IMR-90 (cell line): ENCODE data around the gene SLC22A16. TPM values are rescaled to one million over a fixed set of nuclear protein-coding genes. Genes with fewer than 3 reads are reported as not detected.

ENCODE experiments used
- ATAC-seq: fragments of 200-7000 bp; cut with Tn5 transposase; 2 replicates; pipeline ENCODE4 v1.9.1; 2020; ENCODE audit warnings: low read depth, mild to moderate bottlenecking, moderate library complexity
- BruUV-seq: library from RNA; stranded (reverse); fragments of 400-500 nt; replicated peaks from 2 replicates; lab custom pipeline; 2021; lab: Mats Ljungman, UMichigan
- CTCF ChIA-PET: fragments of 300-600 bp; formaldehyde crosslinking; extraction: SDS; loops from one replicate; lab custom pipeline; 2021; ENCODE audit warnings: antibody characterized with exemption; lab: Yijun Ruan, JAX
- POLR2A ChIA-PET: fragments of 300-600 bp; sonication (Branson Sonifier 250); formaldehyde crosslinking; loops from one replicate; lab custom pipeline; 2022; ENCODE audit warnings: antibody characterized with exemption; ENCODE audit not compliant: unreplicated experiment; lab: Charles Lee
- DNase-seq: peaks from one replicate; pipeline ENCODE4 v3.0.0; 2013
- H2AFZ ChIP-seq: replicated peaks from 2 replicates; pipeline ENCODE3; 2013; ENCODE audit warnings: low read length, mild to moderate bottlenecking; ENCODE audit not compliant: poor library complexity
- H2AK5ac ChIP-seq: 2 replicates; pipeline ENCODE4 v1.6.1; 2013; ENCODE audit warnings: low read depth, low read length, inconsistent platforms
- H2AK9ac ChIP-seq: replicated peaks from 2 replicates; pipeline ENCODE3; 2013; ENCODE audit warnings: mild to moderate bottlenecking, low read depth, low read length, moderate library complexity; ENCODE audit not compliant: poor library complexity
- H2BK120ac ChIP-seq: 2 replicates; pipeline ENCODE4 v1.6.1; 2013; ENCODE audit warnings: low read depth, low read length, inconsistent platforms
- H2BK15ac ChIP-seq: 3 replicates; pipeline ENCODE4 v1.6.1; 2013; ENCODE audit warnings: low read depth, low read length, inconsistent platforms
- H2BK20ac ChIP-seq: 2 replicates; pipeline ENCODE4 v1.6.1; 2013; ENCODE audit warnings: low read depth, mild to moderate bottlenecking, inconsistent platforms, low read length, moderate library complexity
- H2BK5ac ChIP-seq: 2 replicates; pipeline ENCODE4 v1.6.1; 2013; ENCODE audit warnings: mild to moderate bottlenecking, low read depth, low read length, inconsistent platforms; ENCODE audit not compliant: poor library complexity, severe bottlenecking
- H3K14ac ChIP-seq: replicated peaks from 2 replicates; pipeline ENCODE4 v1.6.1; 2013; ENCODE audit warnings: low read depth, low read length, inconsistent platforms
- H3K18ac ChIP-seq: 2 replicates; pipeline ENCODE4 v1.6.1; 2013; ENCODE audit warnings: low read depth, low read length, control low read depth
- H3K23ac ChIP-seq: 2 replicates; pipeline ENCODE4 v1.6.1; 2013; ENCODE audit warnings: low read depth, low read length, inconsistent platforms
- H3K27ac ChIP-seq: 2 replicates; pipeline ENCODE4 v1.5.1; 2013; ENCODE audit warnings: mild to moderate bottlenecking, control low read depth, low read length; ENCODE audit not compliant: insufficient read depth
- H3K27me3 ChIP-seq: 2 replicates; pipeline ENCODE4 v1.6.1; 2013; ENCODE audit warnings: low read length; ENCODE audit not compliant: control insufficient read depth, insufficient read depth
- H3K36me3 ChIP-seq: 2 replicates; pipeline ENCODE4 v1.6.1; 2013; ENCODE audit warnings: low read length, mixed read lengths; ENCODE audit not compliant: control insufficient read depth, insufficient read depth
- H3K4ac ChIP-seq: 2 replicates; pipeline ENCODE4 v1.6.1; 2013; ENCODE audit warnings: low read depth, low read length, inconsistent platforms
- H3K4me1 ChIP-seq: 2 replicates; pipeline ENCODE4 v1.6.1; 2013; ENCODE audit warnings: low read length, mixed read lengths; ENCODE audit not compliant: control insufficient read depth, insufficient read depth
- H3K4me2 ChIP-seq: 2 replicates; pipeline ENCODE4 v1.6.1; 2013; ENCODE audit warnings: low read depth, mild to moderate bottlenecking, control low read depth, low read length, moderate library complexity
- H3K4me3 ChIP-seq: 2 replicates; pipeline ENCODE4 v1.5.1; 2013; ENCODE audit warnings: low read depth, mild to moderate bottlenecking, control low read depth, low read length, moderate library complexity; ENCODE audit not compliant: insufficient read depth
- H3K56ac ChIP-seq: 2 replicates; pipeline ENCODE4 v1.6.1; 2013; ENCODE audit warnings: low read length, inconsistent platforms; ENCODE audit not compliant: insufficient read depth; ENCODE audit errors: extremely low read depth
- H3K79me1 ChIP-seq, 2 experiments: 2 replicates each; pipeline ENCODE4 v1.6.1; 2013; ENCODE audit warnings: low read length in 2 of 2, inconsistent platforms in 1 of 2, low read depth in 1 of 2
- H3K9ac ChIP-seq: 2 replicates; pipeline ENCODE4 v1.6.1; 2013; ENCODE audit warnings: low read depth, low read length, control low read depth
- H3K9me1 ChIP-seq: 2 replicates; pipeline ENCODE4 v1.6.1; 2013; ENCODE audit warnings: low read length, inconsistent platforms; ENCODE audit not compliant: insufficient read depth
- H3K9me3 ChIP-seq: 2 replicates; pipeline ENCODE4 v1.6.1; 2013; ENCODE audit warnings: low read length; ENCODE audit not compliant: control insufficient read depth, insufficient read depth
- H4K20me1 ChIP-seq: 2 replicates; pipeline ENCODE4 v1.6.1; 2013; ENCODE audit warnings: low read length, inconsistent platforms; ENCODE audit not compliant: insufficient read depth
- H4K5ac ChIP-seq: 2 replicates; pipeline ENCODE4 v1.6.1; 2013; ENCODE audit warnings: mild to moderate bottlenecking, low read depth, low read length, control low read depth
- H4K8ac ChIP-seq, 2 experiments: 2 replicates each; pipeline ENCODE4 v1.6.1; 2013; ENCODE audit warnings: low read depth in 2 of 2, low read length in 2 of 2, control low read depth in 1 of 2, inconsistent platforms in 1 of 2
- H4K91ac ChIP-seq: 2 replicates; pipeline ENCODE4 v1.6.1; 2013; ENCODE audit warnings: low read depth, low read length, inconsistent platforms; ENCODE audit not compliant: insufficient read depth
- CTCF ChIP-seq: conservative IDR thresholded peaks from 2 replicates; pipeline ENCODE4 v1.5.1; 2012; ENCODE audit warnings: mild to moderate bottlenecking, low read depth, low read length, improper control_type of control experiment
- MAFK ChIP-seq: IDR thresholded peaks from 2 replicates; pipeline ENCODE4 v1.6.1; 2012; ENCODE audit warnings: low read depth, low read length, improper control_type of control experiment
- MAZ ChIP-seq: IDR thresholded peaks from 2 replicates; pipeline ENCODE4 v1.6.1; 2012; ENCODE audit warnings: low read depth, mild to moderate bottlenecking, low read length, improper control_type of control experiment, moderate library complexity, borderline replicate concordance
- RFX5 ChIP-seq: IDR thresholded peaks from 2 replicates; pipeline ENCODE4 v1.8.0; 2012; ENCODE audit warnings: low read depth, mild to moderate bottlenecking, low read length, moderate library complexity
- WGBS, 2 experiments: methylation state at CpG; one replicate each; pipeline versions ENCODE4 v1.1.5 to v1.1.7; 2013; ENCODE audit warnings: missing lambda C conversion rate in 2 of 2; ENCODE audit not compliant: insufficient read length in 1 of 2; ENCODE audit errors: extremely low coverage in 2 of 2; 5-methylcytosine and 5-hydroxymethylcytosine counted together
- dilution Hi-C: fragments of 300-500 bp; cut with HindIII; formaldehyde crosslinking; loops from one replicate; pipeline ENCODE4 v1.14.3; 2018; ENCODE audit warnings: low sequenced_read_pairs; ENCODE audit not compliant: unreplicated experiment
- in situ Hi-C: fragments of 300-500 bp; cut with MboI; formaldehyde crosslinking; loops from 3 replicates; pipeline ENCODE4 v1.14.3; 2019; ENCODE audit warnings: low sequenced_read_pairs, inconsistent platforms, mixed read lengths
- intact Hi-C: fragments of 100-400 bp; cut with micrococcal nuclease; formaldehyde crosslinking; loops from 2 replicates; pipeline ENCODE4 v1.10.0; 2022
- polyA plus RNA-seq, 3 experiments: library from polyadenylated mRNA; depleted of rRNA; stranded (reverse); fragments of >200 nt; gene quantifications; 2 replicates each; pipeline ENCODE4 v1.2.3, GENCODE V29; 2012; ENCODE audit warnings: low replicate concordance in 1 of 3
- total RNA-seq: library from RNA; depleted of rRNA; stranded (reverse); fragments of >200 nt; gene quantifications from 2 replicates; pipeline ENCODE4 v1.2.3, GENCODE V29; 2012

The SLC22A16 gene
- total and polyA plus RNA-seq, 2 of the 4 experiments (the other 2 are of a cell fraction) = not detected

GRCh38 chr6:110415086-110415916 is 61.1 kb downstream of the SLC22A16 start, which contains the start of gene DDO (continued):
- no peak for TF ChIP-seq MAZ

- Histone ChIP-seq H4K8ac (peak overlapping the region in 1 of 2 experiments; percentile 9; a peak in 1 of 4 replicates), H3K27me3 (peaks cover 2% of the 10 kb centered on the region; the same call in 1 of the 2 replicates), H2BK120ac (no peak overlapping the region), H3K9me3 (no peaks in the 10 kb centered on the region), H3K14ac (no peak overlapping the region), H3K4me3 (no peak overlapping the region), H4K91ac (no peak overlapping the region), H3K4ac (no peak overlapping the region), H3K27ac (no peak overlapping the region), H4K20me1 (no peaks in the 10 kb centered on the region), H2BK5ac (no peak overlapping the region), H3K79me1 (no peaks in the 10 kb centered on the region), H3K4me2 (peak overlapping the region; percentile 79; the same call in 1 of the 2 replicates), H4K5ac (no peak overlapping the region), H3K9me1 (no peaks in the 10 kb centered on the region), H2AK9ac (peak overlapping the region; percentile 5), H3K23ac (no peak overlapping the region), H3K36me3 (no peaks in the 10 kb centered on the region), H3K18ac (no peak overlapping the region), H3K9ac (no peak overlapping the region), H3K4me1 (no peaks in the 10 kb centered on the region), H2AK5ac (no peak overlapping the region), H2AFZ (peak overlapping the region; percentile 85), H2BK20ac (no peak overlapping the region), H2BK15ac (no peak overlapping the region), H3K56ac (no peak overlapping the region)
- dilution Hi-C loops = no loop called here
- in situ Hi-C loops = no loop called here
- ChIA-PET POLR2A (no interaction called here), CTCF (no interaction called here)
- no CpG with 5 or more reads among the region's 4 CpGs for WGBS, 2 experiments
- intact Hi-C loops = no loop called here
- DNase-seq (no peak), ATAC-seq (peak; percentile 6; the same call in 1 of the 2 replicates)
- TF ChIP-seq RFX5 = no peak
- TF ChIP-seq MAFK = no peak
- no peak for TF ChIP-seq CTCF
- BruUV-seq = no TSS peak
Observed at GRCh38 chr6:110414669-110415068, 61.7 kb downstream of the SLC22A16 start.
